Gastrocnemius medialis (tissue), 4 donors: ENCODE results near the gene POMT2. TPM values are rescaled to one million over a fixed set of nuclear protein-coding genes. Genes with fewer than 3 reads are reported as not detected.
A peak's percentile ranks its signal among the peaks of the same experiment; 100 is the strongest.

Experiments
- ATAC-seq, 2 donors: fragments of 150-250 bp; one replicate each; pipeline ENCODE4 v1.9.1; 2016
- DNase-seq, 2 donors: peaks; one replicate each; pipeline ENCODE4 v3.0.0-alpha.2; 2019
- H3K27ac ChIP-seq, 4 donors: fragments of 200-600 bp; sonication (generic); 1 replicate in 1 of 4; 2 replicates in 3 of 4; pipeline ENCODE4 v1.5.1; 2016 to 2018; ENCODE audit warnings: mild to moderate bottlenecking in 2 of 4, moderate library complexity in 1 of 4
- H3K27me3 ChIP-seq, 3 donors: fragments of 200-600 bp; sonication (generic) in 2 of 3; 1 replicate in 1 of 3; 2 replicates in 2 of 3; pipeline versions ENCODE4 v1.5.1 to v1.6.0; 2016 to 2019; ENCODE audit warnings: mild to moderate bottlenecking in 1 of 3, moderate library complexity in 1 of 3
- H3K36me3 ChIP-seq, 2 donors: fragments of 200-600 bp; sonication (generic) in 1 of 2; one replicate each; pipeline ENCODE4 v1.5.1; 2017 to 2018
- H3K4me1 ChIP-seq, 2 donors: fragments of 200-600 bp; sonication (generic) in 1 of 2; one replicate each; pipeline ENCODE4 v1.5.1; 2016 to 2017; ENCODE audit warnings: mild to moderate bottlenecking in 2 of 2
- H3K4me3 ChIP-seq, 4 donors: fragments of 200-600 bp; sonication (generic) in 3 of 4; 1 replicate in 1 of 4; 2 replicates in 3 of 4; pipeline ENCODE4 v1.5.1; 2016 to 2019; ENCODE audit warnings: mild to moderate bottlenecking in 2 of 4
- H3K9me3 ChIP-seq, 3 donors: fragments of 200-600 bp; sonication (generic) in 2 of 3; 1 replicate in 1 of 3; 2 replicates in 2 of 3; pipeline ENCODE4 v1.5.1; 2016 to 2019
- POLR2A ChIP-seq, 2 donors: fragments of 450-650 bp; IDR thresholded peaks; one replicate each; pipeline ENCODE4 v1.6.1; 2017; ENCODE audit warnings: antibody characterized with exemption in 2 of 2, mild to moderate bottlenecking in 2 of 2, moderate library complexity in 2 of 2
- in situ Hi-C, 4 donors: fragments of 200-750 bp; cut with MboI; loops; one replicate each; pipeline versions ENCODE4 v1.15.0 to v1.8.0; 2017; ENCODE audit warnings: low sequenced_read_pairs in 4 of 4
- intact Hi-C: fragments of 100-400 bp; cut with DNase I; formaldehyde crosslinking; loops from one replicate; pipeline ENCODE4 v1.15.1; 2023; ENCODE audit warnings: low total_unique reads
- total RNA-seq, 4 donors: library from RNA; depleted of rRNA; stranded (reverse); fragments of >200 nt; gene quantifications; one replicate each; pipeline versions ENCODE4 v1.1.0 to v1.2.3, GENCODE V29; 2016
- TF ChIP-seq, protein P1 (sequence below), 5 experiments: fragments of 450-650 bp in 3 of 5; fragments of 200-600 bp in 2 of 5; sonication (generic) in 2 of 5; IDR thresholded peaks in 4 of 5; conservative IDR thresholded peaks in 1 of 5; 1 replicate in 4 of 5; 2 replicates in 1 of 5; pipeline ENCODE4 v1.5.1; 2016 to 2019; ENCODE audit warnings: antibody characterized with exemption in 5 of 5, mild to moderate bottlenecking in 3 of 5, moderate library complexity in 3 of 5

Gene POMT2, protein sequence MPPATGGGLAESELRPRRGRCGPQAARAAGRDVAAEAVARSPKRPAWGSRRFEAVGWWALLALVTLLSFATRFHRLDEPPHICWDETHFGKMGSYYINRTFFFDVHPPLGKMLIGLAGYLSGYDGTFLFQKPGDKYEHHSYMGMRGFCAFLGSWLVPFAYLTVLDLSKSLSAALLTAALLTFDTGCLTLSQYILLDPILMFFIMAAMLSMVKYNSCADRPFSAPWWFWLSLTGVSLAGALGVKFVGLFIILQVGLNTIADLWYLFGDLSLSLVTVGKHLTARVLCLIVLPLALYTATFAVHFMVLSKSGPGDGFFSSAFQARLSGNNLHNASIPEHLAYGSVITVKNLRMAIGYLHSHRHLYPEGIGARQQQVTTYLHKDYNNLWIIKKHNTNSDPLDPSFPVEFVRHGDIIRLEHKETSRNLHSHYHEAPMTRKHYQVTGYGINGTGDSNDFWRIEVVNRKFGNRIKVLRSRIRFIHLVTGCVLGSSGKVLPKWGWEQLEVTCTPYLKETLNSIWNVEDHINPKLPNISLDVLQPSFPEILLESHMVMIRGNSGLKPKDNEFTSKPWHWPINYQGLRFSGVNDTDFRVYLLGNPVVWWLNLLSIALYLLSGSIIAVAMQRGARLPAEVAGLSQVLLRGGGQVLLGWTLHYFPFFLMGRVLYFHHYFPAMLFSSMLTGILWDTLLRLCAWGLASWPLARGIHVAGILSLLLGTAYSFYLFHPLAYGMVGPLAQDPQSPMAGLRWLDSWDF
- 10 to 100 TPM; 27.0 to 33.2 (median 28.9) TPM for total RNA-seq

DNA sequence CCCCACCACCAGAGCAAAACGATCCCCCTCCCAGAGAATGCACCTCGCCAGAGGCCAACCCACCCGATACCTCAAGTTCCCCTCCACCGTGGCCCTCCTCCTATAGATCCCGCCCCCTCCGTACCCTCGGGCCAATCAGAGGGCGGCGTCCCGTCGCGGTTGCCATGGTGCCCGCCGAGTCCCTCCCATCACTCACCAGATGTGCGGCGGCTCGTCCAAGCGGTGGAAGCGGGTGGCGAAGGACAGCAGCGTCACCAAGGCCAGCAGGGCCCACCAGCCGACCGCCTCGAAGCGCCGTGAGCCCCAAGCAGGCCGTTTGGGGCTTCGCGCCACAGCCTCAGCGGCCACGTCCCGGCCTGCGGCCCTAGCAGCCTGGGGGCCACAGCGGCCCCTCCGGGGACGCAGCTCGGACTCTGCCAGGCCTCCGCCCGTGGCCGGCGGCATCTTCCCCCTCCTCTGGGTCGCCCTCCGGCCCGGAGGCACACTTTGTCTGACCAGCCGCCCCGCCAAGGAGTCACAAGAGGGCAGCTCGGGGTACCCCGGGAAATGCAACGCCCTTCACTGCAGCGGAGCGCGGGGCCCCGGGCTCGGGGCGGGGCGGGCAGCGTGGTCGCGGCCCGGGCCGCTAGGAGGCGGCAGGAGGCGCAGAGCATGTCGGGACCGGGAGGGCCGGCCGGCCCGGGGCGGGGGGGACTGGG is at the start of gene POMT2:
Gene POMT2 (minus strand): TSS at position 646 of the 698 bp plus-strand sequence. CDS start 202 bp downstream, at position 444.
- DNase-seq, result peak; percentile 94
- Histone ChIP-seq H3K27ac (peak within 1 kb of the TSS; percentile 95 to 99 (median 97)), H3K4me3 (peak within 1 kb of the TSS; percentile 79 to 100 (median 82)), H3K9me3 (no peaks in the 10 kb centered on the region), H3K4me1 (peaks cover 47 to 49% of the 10 kb centered on the region in 2 donors), H3K36me3 (no peaks in the 10 kb centered on the region), H3K27me3 (no peaks in the 10 kb centered on the region)
- intact Hi-C loops (loop anchor here (1.0 to 5.0 kb wide), 2 partner anchors 222 to 442 kb away; partner anchors contain the start of genes CIPC and SNW1), in situ Hi-C loops (no loop called here)
- peak; percentile 89 to 90 for TF ChIP-seq POLR2A (IDR thresholded peaks at IDR 0.05)
- TF ChIP-seq, protein P1, sequence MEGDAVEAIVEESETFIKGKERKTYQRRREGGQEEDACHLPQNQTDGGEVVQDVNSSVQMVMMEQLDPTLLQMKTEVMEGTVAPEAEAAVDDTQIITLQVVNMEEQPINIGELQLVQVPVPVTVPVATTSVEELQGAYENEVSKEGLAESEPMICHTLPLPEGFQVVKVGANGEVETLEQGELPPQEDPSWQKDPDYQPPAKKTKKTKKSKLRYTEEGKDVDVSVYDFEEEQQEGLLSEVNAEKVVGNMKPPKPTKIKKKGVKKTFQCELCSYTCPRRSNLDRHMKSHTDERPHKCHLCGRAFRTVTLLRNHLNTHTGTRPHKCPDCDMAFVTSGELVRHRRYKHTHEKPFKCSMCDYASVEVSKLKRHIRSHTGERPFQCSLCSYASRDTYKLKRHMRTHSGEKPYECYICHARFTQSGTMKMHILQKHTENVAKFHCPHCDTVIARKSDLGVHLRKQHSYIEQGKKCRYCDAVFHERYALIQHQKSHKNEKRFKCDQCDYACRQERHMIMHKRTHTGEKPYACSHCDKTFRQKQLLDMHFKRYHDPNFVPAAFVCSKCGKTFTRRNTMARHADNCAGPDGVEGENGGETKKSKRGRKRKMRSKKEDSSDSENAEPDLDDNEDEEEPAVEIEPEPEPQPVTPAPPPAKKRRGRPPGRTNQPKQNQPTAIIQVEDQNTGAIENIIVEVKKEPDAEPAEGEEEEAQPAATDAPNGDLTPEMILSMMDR (IDR thresholded peaks at IDR 0.05 in 4 of 5, conservative IDR thresholded peaks at IDR 0.05 in 1 of 5), result peak in 4 of 5 experiments; percentile 50 to 82 (median 70)
- peak; percentile 56 to 63 for ATAC-seq

DNA sequence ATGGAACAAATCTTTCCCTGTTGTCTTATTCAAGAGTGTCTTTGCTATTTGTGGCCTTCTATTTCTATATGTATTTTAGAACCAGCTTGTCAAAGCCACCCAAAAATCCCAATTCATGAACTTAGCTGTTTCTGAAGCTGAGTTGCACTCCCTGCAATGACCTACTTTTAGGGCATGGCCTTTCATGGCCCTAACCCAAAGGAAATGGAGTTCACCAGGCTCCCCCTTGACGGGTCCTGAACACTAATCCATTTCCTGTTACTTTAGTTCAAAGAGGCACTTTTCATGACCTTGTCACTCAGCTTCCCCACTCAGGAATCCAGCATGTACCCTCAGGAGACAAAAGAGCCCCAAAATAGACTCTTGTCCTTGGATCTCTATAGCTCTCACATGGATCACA is 48.6 kb upstream of the POMT2 start:
- Histone ChIP-seq H3K36me3 (no peaks in the 10 kb centered on the region), H3K9me3 (no peaks in the 10 kb centered on the region), H3K27me3 (no peaks in the 10 kb centered on the region), H3K27ac (no peak overlapping the region), H3K4me1 (no peaks in the 10 kb centered on the region), H3K4me3 (no peak overlapping the region)
- intact Hi-C loops, result no loop called here
- DNase-seq, result no peak
- no peak for ATAC-seq
- TF ChIP-seq, protein P1 (IDR thresholded peaks at IDR 0.05 in 4 of 5, conservative IDR thresholded peaks at IDR 0.05 in 1 of 5), result no peak
- in situ Hi-C loops, result no loop called here

DNA sequence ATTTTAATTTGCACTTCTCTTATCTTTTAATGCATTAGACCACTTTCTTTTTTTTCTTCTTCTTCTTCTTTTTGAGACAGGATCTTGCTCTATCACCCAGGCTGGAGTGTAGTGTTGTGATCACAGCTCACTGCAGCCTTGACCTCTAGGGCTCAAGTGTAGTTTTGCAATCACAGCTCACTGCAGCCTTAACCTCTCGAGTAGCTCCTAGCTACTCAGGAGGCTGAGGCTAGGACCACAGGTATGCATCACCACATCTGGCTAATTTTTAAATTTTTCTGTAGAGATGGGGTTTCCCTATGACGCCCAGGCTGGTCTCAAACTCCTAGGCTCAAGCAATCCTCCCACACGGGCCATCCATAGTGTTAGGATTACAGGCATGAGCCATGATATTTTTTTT is 43.5 kb upstream of the POMT2 start:
- intact Hi-C loops, result no loop called here
- Histone ChIP-seq H3K36me3 (no peaks in the 10 kb centered on the region), H3K27me3 (no peaks in the 10 kb centered on the region), H3K4me3 (no peak overlapping the region), H3K4me1 (no peaks in the 10 kb centered on the region), H3K9me3 (no peaks in the 10 kb centered on the region), H3K27ac (no peak overlapping the region)
- DNase-seq (no peak), ATAC-seq (no peak)
- in situ Hi-C loops, result no loop called here
- TF ChIP-seq, protein P1 (IDR thresholded peaks at IDR 0.05 in 4 of 5, conservative IDR thresholded peaks at IDR 0.05 in 1 of 5), result no peak
- TF ChIP-seq POLR2A (IDR thresholded peaks at IDR 0.05), result no peak

DNA sequence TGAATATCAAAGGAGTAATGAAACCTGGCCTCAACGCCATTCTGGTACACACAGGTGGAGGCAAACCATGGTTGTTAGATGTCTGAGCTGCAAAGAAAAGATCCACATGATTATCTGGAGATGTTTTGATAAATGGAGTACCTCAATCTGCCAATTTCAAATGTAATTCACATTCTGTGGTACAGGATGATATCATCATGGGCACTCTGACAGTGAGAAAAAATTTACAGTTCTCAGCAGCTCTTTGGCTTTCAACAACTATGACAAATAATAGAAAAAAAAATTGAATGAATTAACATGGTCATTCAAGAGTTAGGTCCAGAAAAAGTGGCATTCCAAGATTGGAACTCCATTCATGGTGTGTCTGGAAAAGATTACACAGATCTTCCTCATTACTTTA is 38.9 kb upstream of the POMT2 start:
- no peaks in the 10 kb centered on the region for H3K27me3 ChIP-seq
- TF ChIP-seq, protein P1 (IDR thresholded peaks at IDR 0.05 in 4 of 5, conservative IDR thresholded peaks at IDR 0.05 in 1 of 5), result no peak
- TF ChIP-seq POLR2A (IDR thresholded peaks at IDR 0.05), result no peak
- H3K4me1 ChIP-seq, result no peaks in the 10 kb centered on the region
- intact Hi-C loops (no loop called here), in situ Hi-C loops (no loop called here)
- no peaks in the 10 kb centered on the region for H3K36me3 ChIP-seq
- no peak overlapping the region for H3K27ac ChIP-seq
- DNase-seq (no peak), ATAC-seq (no peak)
- H3K4me3 ChIP-seq, result no peak overlapping the region
- no peaks in the 10 kb centered on the region for H3K9me3 ChIP-seq
